GM13976 (cell line): ENCODE measurements around the gene PARK7.
"Not testable (repeated sequence)": the region's sequence is repeated elsewhere in the genome, so short reads cannot be mapped to it uniquely, and the experiment has no call there.

ENCODE experiments used
- DNase-seq: peaks from one replicate; pipeline ENCODE4 v3.0.0; 2012; ENCODE audit warnings: low spot score
- in situ Hi-C: fragments of 300-500 bp; cut with MboI; formaldehyde crosslinking; loops from one replicate; pipeline ENCODE4 v1.12.0; 2022; ENCODE audit warnings: low sequenced_read_pairs, mixed read lengths, inconsistent platforms; ENCODE audit not compliant: unreplicated experiment
- TF ChIP-seq, protein P1 (sequence below): IDR thresholded peaks from 2 replicates; pipeline ENCODE4 v1.5.1; 2012; ENCODE audit warnings: borderline replicate concordance, mild to moderate bottlenecking; ENCODE audit not compliant: insufficient read depth; ENCODE audit errors: extremely low read depth, missing control alignments, control extremely low read depth

The PARK7 gene

DNA sequence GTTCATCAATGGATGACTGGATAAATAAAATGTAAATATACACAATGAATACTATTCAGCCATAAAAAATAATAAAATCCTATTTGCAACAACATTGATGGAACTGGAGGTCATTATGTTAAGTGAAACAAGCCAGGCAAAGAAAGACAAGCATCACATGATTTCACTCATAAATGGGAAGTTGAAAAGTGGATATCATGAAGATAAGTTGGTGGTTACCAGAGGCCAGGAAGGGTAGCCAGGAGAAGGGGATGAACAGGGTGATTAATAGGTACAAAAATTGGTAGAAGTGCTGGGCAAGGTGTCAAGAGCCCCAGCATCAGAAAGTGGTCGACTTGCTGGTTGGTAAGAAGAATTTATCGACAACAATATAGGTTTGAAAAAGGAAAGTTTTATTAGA lies 1.3 kb upstream of the PARK7 start:
- in situ Hi-C loops: no loop called here
- TF ChIP-seq, protein P1, sequence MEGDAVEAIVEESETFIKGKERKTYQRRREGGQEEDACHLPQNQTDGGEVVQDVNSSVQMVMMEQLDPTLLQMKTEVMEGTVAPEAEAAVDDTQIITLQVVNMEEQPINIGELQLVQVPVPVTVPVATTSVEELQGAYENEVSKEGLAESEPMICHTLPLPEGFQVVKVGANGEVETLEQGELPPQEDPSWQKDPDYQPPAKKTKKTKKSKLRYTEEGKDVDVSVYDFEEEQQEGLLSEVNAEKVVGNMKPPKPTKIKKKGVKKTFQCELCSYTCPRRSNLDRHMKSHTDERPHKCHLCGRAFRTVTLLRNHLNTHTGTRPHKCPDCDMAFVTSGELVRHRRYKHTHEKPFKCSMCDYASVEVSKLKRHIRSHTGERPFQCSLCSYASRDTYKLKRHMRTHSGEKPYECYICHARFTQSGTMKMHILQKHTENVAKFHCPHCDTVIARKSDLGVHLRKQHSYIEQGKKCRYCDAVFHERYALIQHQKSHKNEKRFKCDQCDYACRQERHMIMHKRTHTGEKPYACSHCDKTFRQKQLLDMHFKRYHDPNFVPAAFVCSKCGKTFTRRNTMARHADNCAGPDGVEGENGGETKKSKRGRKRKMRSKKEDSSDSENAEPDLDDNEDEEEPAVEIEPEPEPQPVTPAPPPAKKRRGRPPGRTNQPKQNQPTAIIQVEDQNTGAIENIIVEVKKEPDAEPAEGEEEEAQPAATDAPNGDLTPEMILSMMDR: no peak
- no peak for DNase-seq

DNA sequence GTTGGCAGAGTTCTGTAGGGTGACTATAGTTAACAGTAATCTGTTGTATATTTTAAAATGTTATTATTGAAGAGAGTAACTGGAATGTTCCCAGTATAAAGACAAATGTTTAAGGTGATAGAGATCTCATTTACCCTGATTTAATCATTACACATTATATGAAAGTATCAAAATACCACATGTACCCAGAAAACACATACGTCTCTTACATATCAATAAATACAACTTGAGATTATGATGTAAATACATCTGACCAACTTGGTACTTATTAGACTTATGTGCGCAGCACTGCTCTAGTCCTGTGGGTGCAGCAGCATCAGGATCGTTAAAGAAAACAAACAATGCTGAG lies 670 bp upstream of the PARK7 start:
- TF ChIP-seq, protein P1: no peak
- in situ Hi-C loops: no loop called here
- DNase-seq: no peak

DNA sequence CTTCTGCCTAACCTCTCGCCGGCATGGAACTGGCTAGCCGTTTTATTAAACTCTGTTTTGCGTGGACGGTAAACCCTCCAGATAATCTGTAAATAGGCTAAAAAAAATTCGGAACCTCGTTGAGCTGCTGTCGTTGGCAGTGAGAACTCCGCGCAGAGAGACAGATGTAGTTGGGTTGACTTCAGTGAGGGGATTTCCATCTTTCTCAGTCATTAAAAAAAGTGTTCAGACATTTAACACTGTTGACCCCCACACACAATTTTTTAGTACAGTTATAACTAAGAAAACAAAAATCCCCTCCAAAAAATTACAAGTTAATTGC lies 464 bp downstream of the PARK7 start:
- DNase-seq: peak; percentile 56
- in situ Hi-C loops: no loop called here
- TF ChIP-seq, protein P1: no peak

DNA sequence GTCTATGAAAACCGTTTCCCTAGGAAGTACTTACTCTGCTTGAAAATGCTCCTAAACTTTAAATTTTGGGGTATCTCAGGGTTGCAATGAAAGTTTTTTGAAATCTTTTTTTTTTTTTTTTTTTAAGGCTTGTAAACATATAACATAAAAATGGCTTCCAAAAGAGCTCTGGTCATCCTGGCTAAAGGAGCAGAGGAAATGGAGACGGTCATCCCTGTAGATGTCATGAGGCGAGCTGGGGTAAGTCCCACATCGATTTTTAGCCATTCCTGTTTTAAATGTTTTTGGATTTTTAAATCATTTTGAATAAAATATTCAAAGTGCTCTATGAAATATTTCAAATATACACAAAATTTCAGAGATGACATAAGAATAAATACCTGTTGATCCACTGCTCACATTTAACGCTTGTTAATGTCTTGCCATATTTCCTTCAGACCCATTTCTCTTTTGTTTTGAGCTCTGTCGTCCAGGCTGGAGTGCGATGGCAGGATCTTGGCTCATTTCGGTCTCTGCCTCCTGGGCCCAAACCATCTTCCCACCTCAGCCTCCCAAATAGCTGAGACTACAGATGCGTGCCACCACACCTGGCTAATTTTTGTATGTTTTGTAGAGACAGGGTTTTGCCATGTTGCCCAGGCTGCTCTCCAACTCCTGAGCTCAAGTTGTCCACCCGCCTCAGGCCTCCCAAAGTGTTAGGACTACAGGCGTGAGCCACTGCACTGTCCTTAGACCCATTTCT lies 1.3 kb downstream of the PARK7 start:
- no peak for DNase-seq
- TF ChIP-seq, protein P1: no peak
- in situ Hi-C loops: no loop called here

DNA sequence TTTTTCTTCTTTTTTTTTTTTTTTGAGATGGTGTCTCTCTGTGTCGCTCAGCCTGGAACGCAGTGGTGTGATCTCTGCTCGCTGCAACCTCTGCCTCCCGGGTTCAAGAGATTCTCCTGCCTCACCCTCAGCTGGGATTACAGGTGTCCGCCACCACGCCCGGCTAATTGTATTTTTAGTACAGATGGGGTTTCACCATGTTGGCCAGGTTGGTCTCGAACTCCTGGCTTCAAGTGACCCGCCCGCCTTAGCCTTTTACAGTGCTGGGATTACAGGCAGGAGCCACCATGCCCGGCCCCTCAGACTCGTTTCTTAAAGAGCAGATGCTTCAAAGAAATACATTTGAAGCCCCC lies 1.8 kb downstream of the PARK7 start:
- in situ Hi-C loops, DNase-seq: not testable (repeated sequence)

DNA sequence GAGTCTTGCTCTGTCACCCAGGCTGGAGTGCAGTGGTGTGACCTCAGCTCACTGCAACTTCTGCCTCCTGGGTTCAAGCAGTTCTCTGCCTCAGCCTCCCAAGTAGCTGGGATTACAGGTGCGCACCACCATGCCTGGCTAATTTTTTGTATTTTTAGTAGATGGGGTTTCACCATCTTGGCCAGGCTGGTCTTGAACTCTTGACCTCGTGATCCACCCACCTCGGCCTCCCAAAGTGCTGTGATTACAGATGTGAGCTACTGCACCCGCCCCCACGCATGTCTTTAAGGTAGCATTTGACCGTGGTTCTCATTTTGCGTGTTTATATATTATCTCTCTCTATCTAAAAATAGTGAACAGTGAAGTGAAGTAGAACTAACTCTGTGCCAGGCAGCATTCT lies 2.3 kb downstream of the PARK7 start:
- in situ Hi-C loops, DNase-seq: not testable (repeated sequence)

DNA sequence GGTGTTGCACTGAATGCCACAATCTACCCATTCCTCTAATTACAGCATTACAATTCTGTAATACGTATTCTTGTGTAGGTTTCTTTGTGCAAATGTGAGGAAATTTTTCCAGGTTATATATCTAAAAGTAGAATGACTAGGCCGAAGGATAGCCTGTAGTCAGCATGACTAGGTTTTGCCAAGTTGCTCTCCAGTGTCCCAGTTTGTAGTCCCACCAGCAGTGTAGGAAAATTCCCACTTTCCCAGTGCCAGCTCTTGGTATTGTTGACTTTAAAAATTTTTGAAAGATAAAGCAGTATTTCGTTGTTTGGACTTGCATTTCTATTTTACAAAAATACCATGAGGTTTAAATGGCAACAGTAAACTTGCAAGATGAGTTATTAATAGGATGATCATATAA lies 3.0 kb downstream of the PARK7 start:
- no peak for DNase-seq
- TF ChIP-seq, protein P1: no peak
- in situ Hi-C loops: no loop called here

DNA sequence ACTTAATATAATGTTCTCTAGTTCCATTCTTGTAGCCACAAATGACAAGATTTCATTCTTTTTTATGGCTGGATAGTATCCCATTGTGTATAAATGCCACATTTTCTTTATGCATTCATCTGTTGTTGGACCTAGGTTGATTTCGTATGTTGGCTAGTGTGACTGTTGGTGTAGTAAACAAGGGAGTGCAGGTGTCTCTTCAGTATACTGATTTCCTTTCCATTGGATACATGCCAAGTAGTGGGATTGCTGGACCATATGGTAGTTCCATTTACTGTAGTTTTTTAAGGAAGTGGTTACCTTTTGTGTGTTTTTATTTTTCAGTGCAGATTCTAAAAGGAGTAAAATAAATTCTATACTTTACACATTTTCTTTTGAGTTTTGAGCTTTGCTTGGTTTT lies 5.7 kb downstream of the PARK7 start:
- DNase-seq: no peak
- TF ChIP-seq, protein P1: no peak
- in situ Hi-C loops: no loop called here
